Activated CD8-positive, alpha-beta T cell treated with anti-CD3 and anti-CD28 coated beads for 36 hours (primary cell): ENCODE data around the gene ACTA2. TPM values are rescaled to one million over a fixed set of nuclear protein-coding genes. Genes with fewer than 3 reads are reported as not detected.
A peak's percentile ranks its signal among the peaks of the same experiment; 100 is the strongest.

Experiments used
- ATAC-seq: fragments of 200-7000 bp; cut with Tn5 transposase; one replicate; pipeline ENCODE4 v1.10.0; 2021; ENCODE audit warnings: mild to moderate bottlenecking, moderate library complexity
- CTCF ChIA-PET: fragments of 350-600 bp; sonication (Branson Sonifier 250); formaldehyde crosslinking; loops from one replicate; lab custom pipeline; 2021; ENCODE audit warnings: antibody characterized with exemption; lab: Charles Lee
- POLR2A ChIA-PET: fragments of 350-600 bp; sonication (Branson Sonifier 250); formaldehyde crosslinking; loops from one replicate; lab custom pipeline; 2021; ENCODE audit warnings: antibody characterized with exemption; lab: Charles Lee
- DNase-seq: peaks from one replicate; pipeline ENCODE4 v3.0.0-alpha.2; 2020
- H3K27ac Mint-ChIP-seq: one replicate; pipeline ENCODE4 v1.8.0; 2021; ENCODE audit warnings: mild to moderate bottlenecking, mixed read lengths
- H3K27me3 Mint-ChIP-seq: one replicate; pipeline ENCODE4 v1.8.0; 2021; ENCODE audit warnings: mixed read lengths
- H3K36me3 Mint-ChIP-seq: one replicate; pipeline ENCODE4 v1.8.0; 2021; ENCODE audit warnings: low read depth, mixed read lengths
- H3K4me1 Mint-ChIP-seq: one replicate; pipeline ENCODE4 v1.8.0; 2021; ENCODE audit warnings: low read depth, mixed read lengths
- H3K4me3 Mint-ChIP-seq: one replicate; pipeline ENCODE4 v1.8.0; 2021; ENCODE audit warnings: mild to moderate bottlenecking, moderate library complexity, mixed read lengths
- H3K9me3 Mint-ChIP-seq: one replicate; pipeline ENCODE4 v1.8.0; 2021; ENCODE audit warnings: mixed read lengths
- intact Hi-C: fragments of 100-400 bp; cut with micrococcal nuclease; formaldehyde crosslinking; loops from one replicate; pipeline ENCODE4 v1.10.0; 2022
- total RNA-seq, 2 experiments: library from RNA; stranded (reverse); gene quantifications; one replicate each; pipeline ENCODE4 v1.2.3, GENCODE V29; 2021
- TF ChIP-seq, protein P1 (sequence below): fragments of 200-600 bp; IDR thresholded peaks from one replicate; pipeline ENCODE4 v1.8.0; 2022; ENCODE audit warnings: antibody characterized with exemption, mild to moderate bottlenecking

Gene ACTA2
- total RNA-seq, 2 experiments from 2014 or later: 13.3 to 14.9 TPM

DNA sequence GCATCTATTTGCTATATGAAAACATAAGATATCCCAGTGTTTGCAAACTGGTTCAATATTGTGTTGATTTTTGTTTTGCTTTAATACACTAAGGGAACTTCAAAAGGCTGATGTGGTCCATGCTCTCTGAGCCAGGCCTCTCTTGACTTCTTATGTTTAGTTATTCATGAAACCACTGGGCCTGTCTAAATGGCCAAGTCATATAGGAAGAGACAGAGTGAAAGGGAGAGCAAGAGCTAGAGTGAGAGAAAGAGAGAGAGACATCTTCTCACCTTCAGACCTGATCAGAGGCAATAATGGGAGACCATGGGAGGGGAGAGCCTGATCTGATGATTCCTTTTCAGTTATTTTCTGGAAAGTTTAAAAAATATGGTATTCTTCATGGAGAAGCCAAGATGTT is 32.0 kb upstream of the ACTA2 start:
- Mint-ChIP-seq H3K4me1 (peaks cover 33% of the 10 kb centered on the region), H3K9me3 (peaks cover 13% of the 10 kb centered on the region), H3K36me3 (peaks cover 10% of the 10 kb centered on the region), H3K27me3 (no peaks in the 10 kb centered on the region), H3K27ac (peak overlapping the region; percentile 9), H3K4me3 (no peak overlapping the region)
- CTCF ChIA-PET: interaction anchor here (0.9 kb wide), 1 partner anchor 50 kb away, joined by 3 read pairs; no protein-coding TSS in a partner anchor
- intact Hi-C loops: loop anchor here (10.0 kb wide), 1 partner anchor 50 kb away; no protein-coding TSS in a partner anchor
- DNase-seq: no peak
- POLR2A ChIA-PET: interaction anchor here (0.6 kb wide), 1 partner anchor 247 kb away, joined by 4 read pairs; no protein-coding TSS in a partner anchor
- ATAC-seq: no peak
- TF ChIP-seq, protein P1, sequence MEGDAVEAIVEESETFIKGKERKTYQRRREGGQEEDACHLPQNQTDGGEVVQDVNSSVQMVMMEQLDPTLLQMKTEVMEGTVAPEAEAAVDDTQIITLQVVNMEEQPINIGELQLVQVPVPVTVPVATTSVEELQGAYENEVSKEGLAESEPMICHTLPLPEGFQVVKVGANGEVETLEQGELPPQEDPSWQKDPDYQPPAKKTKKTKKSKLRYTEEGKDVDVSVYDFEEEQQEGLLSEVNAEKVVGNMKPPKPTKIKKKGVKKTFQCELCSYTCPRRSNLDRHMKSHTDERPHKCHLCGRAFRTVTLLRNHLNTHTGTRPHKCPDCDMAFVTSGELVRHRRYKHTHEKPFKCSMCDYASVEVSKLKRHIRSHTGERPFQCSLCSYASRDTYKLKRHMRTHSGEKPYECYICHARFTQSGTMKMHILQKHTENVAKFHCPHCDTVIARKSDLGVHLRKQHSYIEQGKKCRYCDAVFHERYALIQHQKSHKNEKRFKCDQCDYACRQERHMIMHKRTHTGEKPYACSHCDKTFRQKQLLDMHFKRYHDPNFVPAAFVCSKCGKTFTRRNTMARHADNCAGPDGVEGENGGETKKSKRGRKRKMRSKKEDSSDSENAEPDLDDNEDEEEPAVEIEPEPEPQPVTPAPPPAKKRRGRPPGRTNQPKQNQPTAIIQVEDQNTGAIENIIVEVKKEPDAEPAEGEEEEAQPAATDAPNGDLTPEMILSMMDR: no peak

DNA sequence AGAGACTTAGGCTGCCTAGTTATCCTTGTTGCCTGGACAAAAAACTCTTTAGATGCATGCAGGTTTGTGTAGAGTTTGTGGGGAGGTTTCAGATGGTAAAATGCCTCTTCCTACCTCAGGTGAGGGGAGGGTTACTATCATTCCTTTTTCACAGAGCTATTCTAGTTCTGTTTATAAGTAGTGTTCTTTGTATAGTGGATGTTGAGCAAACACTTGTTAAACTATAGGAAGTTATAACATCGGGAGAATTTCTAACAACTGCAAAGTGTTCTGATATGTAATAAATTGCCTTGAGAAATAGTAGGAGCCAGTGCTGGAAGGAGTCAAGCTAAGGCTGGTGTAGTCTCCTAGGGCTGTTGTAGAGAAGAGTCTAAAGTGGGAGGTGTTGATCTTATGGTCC is 31.4 kb upstream of the ACTA2 start:
- ChIA-PET POLR2A (no interaction called here), CTCF (no interaction called here)
- ATAC-seq: no peak
- Mint-ChIP-seq H3K9me3 (peaks cover 13% of the 10 kb centered on the region), H3K4me1 (peaks cover 27% of the 10 kb centered on the region), H3K27me3 (no peaks in the 10 kb centered on the region), H3K4me3 (no peak overlapping the region), H3K36me3 (peaks cover 9% of the 10 kb centered on the region), H3K27ac (no peak overlapping the region)
- TF ChIP-seq, protein P1: no peak
- DNase-seq: no peak
- intact Hi-C loops: loop anchor here (10.0 kb wide), 1 partner anchor 49 kb away; no protein-coding TSS in a partner anchor

DNA sequence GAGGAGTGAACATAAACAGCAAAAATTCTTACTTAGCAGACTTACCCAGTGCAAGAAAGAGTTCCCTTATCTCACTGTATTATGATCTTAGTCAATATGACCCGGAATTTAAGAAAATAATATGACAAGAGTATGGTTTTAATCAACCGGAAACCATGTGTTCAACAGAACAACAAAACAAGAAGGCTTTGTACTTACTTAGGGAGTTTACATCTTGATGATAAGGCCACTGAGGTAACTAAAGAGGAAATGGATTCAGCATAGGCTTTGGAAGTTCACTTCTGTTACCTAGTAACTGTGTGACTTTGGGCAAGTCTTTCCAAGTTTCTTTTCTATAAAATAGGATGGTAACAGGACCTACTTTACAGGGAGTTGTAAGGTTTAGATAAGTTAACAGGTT is 30.6 kb upstream of the ACTA2 start:
- Mint-ChIP-seq H3K36me3 (peaks cover 9% of the 10 kb centered on the region), H3K4me3 (no peak overlapping the region)

DNA sequence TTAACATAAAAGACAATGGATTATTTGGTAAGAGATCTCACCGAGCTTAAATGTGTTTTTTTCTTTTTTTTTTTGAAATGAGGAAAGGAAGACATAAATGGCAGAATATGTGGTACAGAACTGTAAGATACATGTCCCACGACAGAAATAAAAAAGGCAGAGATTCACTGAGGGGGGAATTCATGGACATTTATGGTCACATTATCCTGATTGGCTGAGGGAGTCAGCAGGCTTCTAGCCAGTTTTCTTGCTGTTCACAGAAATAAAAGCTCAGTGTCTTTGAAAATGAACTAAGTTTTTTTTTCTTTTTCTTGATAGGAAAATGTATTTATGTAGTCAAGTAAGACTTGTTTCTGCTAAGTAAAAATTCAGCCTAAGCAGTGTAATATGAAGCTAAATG is 29.8 kb upstream of the ACTA2 start:
- Mint-ChIP-seq H3K36me3 (peaks cover 5% of the 10 kb centered on the region), H3K27ac (no peak overlapping the region), H3K9me3 (peaks cover 8% of the 10 kb centered on the region), H3K4me3 (no peak overlapping the region), H3K27me3 (no peaks in the 10 kb centered on the region), H3K4me1 (peaks cover 18% of the 10 kb centered on the region)
- TF ChIP-seq, protein P1: no peak
- no peak for ATAC-seq
- CTCF ChIA-PET: interaction anchor here (0.7 to 2.6 kb wide), 6 partner anchors 8 to 235 kb away, joined by 3 to 7 read pairs (median 4); partner anchors contain the start of gene FAS
- POLR2A ChIA-PET: interaction anchor here (3.8 kb wide), 1 partner anchor 8 kb away, joined by 18 read pairs; the partner anchor contains the start of gene FAS
- DNase-seq: no peak
- intact Hi-C loops: loop anchor here (10.0 kb wide), 1 partner anchor 48 kb away; no protein-coding TSS in a partner anchor

More for the DNA sequence above, 30.6 kb upstream of the ACTA2 start:
- intact Hi-C loops: loop anchor here (10.0 kb wide), 1 partner anchor 48 kb away; no protein-coding TSS in a partner anchor
- Mint-ChIP-seq H3K9me3 (peaks cover 13% of the 10 kb centered on the region), H3K4me1 (peaks cover 26% of the 10 kb centered on the region), H3K27ac (no peak overlapping the region), H3K27me3 (no peaks in the 10 kb centered on the region)
- no peak for DNase-seq
- CTCF ChIA-PET: interaction anchor here (0.9 to 1.4 kb wide), 3 partner anchors 20 to 234 kb away, joined by 4 to 5 read pairs (median 4); no protein-coding TSS in a partner anchor
- no peak for ATAC-seq
- POLR2A ChIA-PET: interaction anchor here (3.8 kb wide), 1 partner anchor 7 kb away, joined by 18 read pairs; the partner anchor contains the start of gene FAS
- TF ChIP-seq, protein P1: no peak

DNA sequence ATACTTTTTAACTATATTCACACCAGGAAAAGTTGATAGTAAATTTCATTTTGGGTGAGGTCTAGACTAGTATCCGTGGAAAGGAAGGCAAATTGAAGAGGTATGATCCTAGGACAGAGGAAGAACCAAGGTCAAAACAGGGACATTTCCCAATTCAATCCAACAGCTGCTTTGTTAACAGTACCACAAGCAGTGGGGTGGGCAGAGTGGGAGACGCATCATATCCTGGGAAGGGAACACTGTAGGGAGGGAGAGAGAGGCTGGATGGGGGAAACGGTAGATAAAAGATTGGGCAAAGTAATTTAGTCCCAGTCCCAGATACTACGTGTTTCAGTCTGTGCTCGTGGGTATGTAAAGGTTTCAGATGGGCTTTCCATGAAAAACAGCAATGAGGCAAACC is 28.9 kb upstream of the ACTA2 start:
- peaks cover 3% of the 10 kb centered on the region for H3K36me3 Mint-ChIP-seq
- ChIA-PET POLR2A (interaction anchor here (1.0 to 3.8 kb wide), 2 partner anchors 9 to 38 kb away, joined by 3 to 18 read pairs; partner anchors contain the start of gene FAS), CTCF (interaction anchor here (1.2 to 2.6 kb wide), 3 partner anchors 9 to 48 kb away, joined by 3 to 11 read pairs (median 7); partner anchors contain the start of gene FAS)

More for the DNA sequence above, 28.9 kb upstream of the ACTA2 start:
- no peak for DNase-seq
- peaks cover 13% of the 10 kb centered on the region for H3K4me1 Mint-ChIP-seq
- H3K9me3 Mint-ChIP-seq: peaks cover 4% of the 10 kb centered on the region
- ATAC-seq: no peak
- H3K27ac Mint-ChIP-seq: no peak overlapping the region
- TF ChIP-seq, protein P1: no peak
- no peak overlapping the region for H3K4me3 Mint-ChIP-seq
- intact Hi-C loops: loop anchor here (10.0 kb wide), 1 partner anchor 47 kb away; no protein-coding TSS in a partner anchor
- no peaks in the 10 kb centered on the region for H3K27me3 Mint-ChIP-seq
